SK-N-SH treated with all-trans-retinoic acid at 6 μM for 48 hours (cell line): ENCODE results near the gene LRP3.

Source experiments
- ATAC-seq: fragments of 200-7000 bp; cut with Tn5 transposase; 3 replicates; pipeline ENCODE4 v1.9.1; 2020; ENCODE audit warnings: mild to moderate bottlenecking, moderate library complexity
- ARNTL ChIP-seq: fragments of 450-650 bp; formaldehyde crosslinking; IDR thresholded peaks from 2 replicates; pipeline ENCODE4 v1.5.0; 2020; ENCODE audit warnings: low read depth, mild to moderate bottlenecking, moderate library complexity, borderline replicate concordance
- BACH2 ChIP-seq: fragments of 250-450 bp; sonication (Bioruptor Pico); IDR thresholded peaks from 2 replicates; pipeline ENCODE4 v1.9.0; 2021; ENCODE audit warnings: mild to moderate bottlenecking, borderline replicate concordance
- CREB5 ChIP-seq: fragments of 250-450 bp; sonication (Bioruptor Pico); IDR thresholded peaks from 2 replicates; pipeline ENCODE4 v1.5.1; 2020; ENCODE audit warnings: low read depth, mild to moderate bottlenecking, moderate library complexity
- CSDC2 ChIP-seq: fragments of 250-450 bp; sonication (Bioruptor Pico); IDR thresholded peaks from 2 replicates; pipeline ENCODE4 v1.5.0; 2020; ENCODE audit warnings: mild to moderate bottlenecking, moderate library complexity
- CSRNP3 ChIP-seq: fragments of 250-450 bp; sonication (Bioruptor Pico); IDR thresholded peaks from 2 replicates; pipeline ENCODE4 v1.5.1; 2021; ENCODE audit warnings: mild to moderate bottlenecking, moderate library complexity
- ESRRG ChIP-seq: fragments of 250-450 bp; sonication (Bioruptor Pico); IDR thresholded peaks from 2 replicates; pipeline ENCODE4 v1.6.1; 2021; ENCODE audit warnings: mild to moderate bottlenecking
- GLIS3 ChIP-seq: fragments of 250-450 bp; sonication (Bioruptor Pico); IDR thresholded peaks from 2 replicates; pipeline ENCODE4 v1.5.0; 2020; ENCODE audit warnings: mild to moderate bottlenecking, moderate library complexity
- ISL1 ChIP-seq: fragments of 250-450 bp; sonication (Bioruptor Pico); IDR thresholded peaks from 2 replicates; pipeline ENCODE4 v2.1.2; 2022; ENCODE audit warnings: mild to moderate bottlenecking, moderate library complexity
- OSR1 ChIP-seq: fragments of 250-450 bp; sonication (Bioruptor Pico); IDR thresholded peaks from 2 replicates; pipeline ENCODE4 v1.8.0; 2022; ENCODE audit warnings: moderate library complexity, mild to moderate bottlenecking, inconsistent platforms
- PATZ1 ChIP-seq: fragments of 250-450 bp; sonication (Bioruptor Pico); IDR thresholded peaks from 2 replicates; pipeline ENCODE4 v1.8.0; 2020; ENCODE audit warnings: mild to moderate bottlenecking, moderate library complexity, borderline replicate concordance
- POU6F1 ChIP-seq: fragments of 250-450 bp; sonication (Bioruptor Pico); IDR thresholded peaks from 2 replicates; pipeline ENCODE4 v1.8.0; 2021; ENCODE audit warnings: low read depth, mild to moderate bottlenecking, moderate library complexity, borderline replicate concordance
- PPARA ChIP-seq: fragments of 250-450 bp; sonication (Bioruptor Pico); IDR thresholded peaks from 2 replicates; pipeline ENCODE4 v1.5.0; 2020; ENCODE audit warnings: mild to moderate bottlenecking, borderline replicate concordance
- RARB ChIP-seq: fragments of 250-450 bp; sonication (Bioruptor Pico); IDR thresholded peaks from 2 replicates; pipeline ENCODE4 v1.8.0; 2021; ENCODE audit warnings: mild to moderate bottlenecking, moderate library complexity
- SNAI2 ChIP-seq: fragments of 250-450 bp; sonication (Bioruptor Pico); IDR thresholded peaks from 2 replicates; pipeline ENCODE4 v1.5.0; 2020; ENCODE audit warnings: mild to moderate bottlenecking, moderate library complexity
- TCF4 ChIP-seq: fragments of 250-450 bp; sonication (Bioruptor Pico); IDR thresholded peaks from 2 replicates; pipeline ENCODE4 v1.8.0; 2021; ENCODE audit warnings: mild to moderate bottlenecking, moderate library complexity, borderline replicate concordance
- TOX ChIP-seq: fragments of 250-450 bp; sonication (Bioruptor Pico); IDR thresholded peaks from 2 replicates; pipeline ENCODE4 v1.8.0; 2021; ENCODE audit warnings: mild to moderate bottlenecking, moderate library complexity, borderline replicate concordance
- TSHZ2 ChIP-seq: fragments of 250-450 bp; sonication (Bioruptor Pico); IDR thresholded peaks from 2 replicates; pipeline ENCODE4 v1.5.0; 2020; ENCODE audit warnings: mild to moderate bottlenecking, moderate library complexity
- ZC3H10 ChIP-seq: fragments of 250-450 bp; sonication (Bioruptor Pico); IDR thresholded peaks from 2 replicates; pipeline ENCODE4 v1.5.1; 2021; ENCODE audit warnings: mild to moderate bottlenecking, moderate library complexity
- ZFP3 ChIP-seq: fragments of 250-450 bp; sonication (Bioruptor Pico); IDR thresholded peaks from 2 replicates; pipeline ENCODE4 v1.5.0; 2020; ENCODE audit warnings: mild to moderate bottlenecking, moderate library complexity
- ZFP30 ChIP-seq: fragments of 450-650 bp; formaldehyde crosslinking; IDR thresholded peaks from 2 replicates; pipeline ENCODE4 v1.5.0; 2022; ENCODE audit warnings: mild to moderate bottlenecking, moderate library complexity
- ZNF565 ChIP-seq: fragments of 450-650 bp; formaldehyde crosslinking; conservative IDR thresholded peaks from 2 replicates; pipeline ENCODE4 v1.5.0; 2020; ENCODE audit warnings: low read depth, mild to moderate bottlenecking, moderate library complexity
- ZNF70 ChIP-seq: fragments of 450-650 bp; formaldehyde crosslinking; IDR thresholded peaks from 2 replicates; pipeline ENCODE4 v1.5.0; 2020; ENCODE audit warnings: mild to moderate bottlenecking, moderate library complexity
- ZNF8 ChIP-seq: fragments of 450-650 bp; formaldehyde crosslinking; IDR thresholded peaks from 2 replicates; pipeline ENCODE4 v1.5.0; 2020; ENCODE audit warnings: mild to moderate bottlenecking, moderate library complexity

LRP3 gene

GRCh38 chr19:33168528-33168927, 25.6 kb upstream of the LRP3 start:
- TF ChIP-seq ZNF565 (CRISPR knock-in tag) (no peak), ARNTL (CRISPR knock-in tag) (no peak), ZNF70 (CRISPR knock-in tag) (no peak), GLIS3 (no peak), ZNF8 (CRISPR knock-in tag) (no peak), SNAI2 (CRISPR knock-in tag) (no peak), TSHZ2 (CRISPR knock-in tag) (no peak), PPARA (CRISPR knock-in tag) (no peak), CSDC2 (CRISPR knock-in tag) (no peak), CSRNP3 (CRISPR knock-in tag) (no peak), ZC3H10 (no peak), ISL1 (CRISPR knock-in tag) (no peak), OSR1 (no peak), TOX (CRISPR knock-in tag) (no peak), RARB (CRISPR knock-in tag) (no peak), BACH2 (no peak), PATZ1 (CRISPR knock-in tag) (no peak), ZFP30 (CRISPR knock-in tag) (no peak), ESRRG (CRISPR knock-in tag) (no peak), CREB5 (CRISPR knock-in tag) (no peak)
- TF ChIP-seq, all 23 proteins: peak for 0
- no peak for ATAC-seq

- TF ChIP-seq ARNTL (CRISPR knock-in tag) = no peak
- no peak for TF ChIP-seq PATZ1 (CRISPR knock-in tag)
- TF ChIP-seq ZNF70 (CRISPR knock-in tag) = no peak
- TF ChIP-seq ZC3H10 = no peak
- TF ChIP-seq SNAI2 (CRISPR knock-in tag) = no peak
- TF ChIP-seq BACH2 = no peak
- TF ChIP-seq TCF4 (CRISPR knock-in tag) = no peak
- TF ChIP-seq POU6F1 (CRISPR knock-in tag) = no peak
- TF ChIP-seq TSHZ2 (CRISPR knock-in tag) = no peak
- no peak for TF ChIP-seq TOX (CRISPR knock-in tag)
- no peak for TF ChIP-seq ISL1 (CRISPR knock-in tag)
- TF ChIP-seq ZFP3 (CRISPR knock-in tag) = no peak
- no peak for TF ChIP-seq OSR1
- TF ChIP-seq ESRRG (CRISPR knock-in tag) = no peak
- no peak for TF ChIP-seq CSRNP3 (CRISPR knock-in tag)
- ATAC-seq = no peak
Observed at GRCh38 chr19:33171222-33171795, 22.8 kb upstream of the LRP3 start.
